Naive thymus-derived CD4-positive, alpha-beta T cell (primary cell): ENCODE results near the gene RNU1-3. TPM values are rescaled to one million over a fixed set of nuclear protein-coding genes. Genes with fewer than 3 reads are reported as not detected.
"Not testable (repeated sequence)": the region's sequence is repeated elsewhere in the genome, so short reads cannot be mapped to it uniquely, and the experiment has no call there.

Experiments
- ATAC-seq: fragments of 150-1000 bp; cut with Tn5 transposase; 2 replicates; pipeline ENCODE4 v1.10.0; 2021; ENCODE audit warnings: mild to moderate bottlenecking, moderate library complexity
- CTCF ChIA-PET: fragments of 350-600 bp; sonication (Branson Sonifier 250); formaldehyde crosslinking; loops from one replicate; lab custom pipeline; 2021; ENCODE audit warnings: antibody characterized with exemption; lab: Charles Lee
- POLR2A ChIA-PET: fragments of 350-600 bp; sonication (Branson Sonifier 250); formaldehyde crosslinking; loops from one replicate; lab custom pipeline; 2021; ENCODE audit warnings: antibody characterized with exemption, inconsistent platforms; lab: Charles Lee
- DNase-seq, 9 donors: peaks; one replicate each; pipeline versions ENCODE4 v3.0.0 to v3.0.0-alpha.2; 2020 to 2022; ENCODE audit warnings: mixed read lengths in 1 of 9
- H3K27ac ChIP-seq: one replicate; pipeline ENCODE4 v1.7.0; 2013; ENCODE audit warnings: mild to moderate bottlenecking, low read depth, low read length, moderate library complexity
- H3K27me3 ChIP-seq, 2 donors: one replicate each; pipeline ENCODE4 v1.7.0; 2013; ENCODE audit warnings: low read length in 2 of 2, mild to moderate bottlenecking in 2 of 2, moderate library complexity in 2 of 2; ENCODE audit not compliant: control insufficient read depth in 2 of 2, insufficient read depth in 2 of 2
- H3K36me3 ChIP-seq, 3 experiments: 1 replicate in 2 of 3; 2 replicates in 1 of 3; pipeline ENCODE4 v1.7.0; 2013; ENCODE audit warnings: low read length in 3 of 3, mild to moderate bottlenecking in 3 of 3, moderate library complexity in 1 of 3; ENCODE audit not compliant: insufficient read depth in 3 of 3, control insufficient read depth in 2 of 3
- H3K4me1 ChIP-seq, 2 donors: one replicate each; pipeline ENCODE4 v1.7.0; 2013; ENCODE audit warnings: low read length in 2 of 2, mild to moderate bottlenecking in 2 of 2, moderate library complexity in 1 of 2; ENCODE audit not compliant: control insufficient read depth in 2 of 2, insufficient read depth in 2 of 2
- H3K4me3 ChIP-seq: 2 replicates; pipeline ENCODE4 v1.7.0; 2013; ENCODE audit warnings: mild to moderate bottlenecking, low read length
- H3K9me3 ChIP-seq, 3 experiments: 1 replicate in 2 of 3; 2 replicates in 1 of 3; pipeline ENCODE4 v1.7.0; 2013; ENCODE audit warnings: low read length in 3 of 3; ENCODE audit not compliant: control insufficient read depth in 2 of 3
- H3K27ac Mint-ChIP-seq, 9 donors: one replicate each; pipeline ENCODE4 v1.8.0; 2020 to 2022; ENCODE audit warnings: mixed read lengths in 9 of 9, mild to moderate bottlenecking in 8 of 9, moderate library complexity in 5 of 9, inconsistent platforms in 2 of 9
- H3K27me3 Mint-ChIP-seq, 5 donors: one replicate each; pipeline ENCODE4 v1.8.0; 2021 to 2022; ENCODE audit warnings: mixed read lengths in 5 of 5, mild to moderate bottlenecking in 1 of 5
- H3K36me3 Mint-ChIP-seq, 5 donors: one replicate each; pipeline ENCODE4 v1.8.0; 2020 to 2022; ENCODE audit warnings: mixed read lengths in 5 of 5, mild to moderate bottlenecking in 3 of 5, inconsistent platforms in 1 of 5
- H3K4me1 Mint-ChIP-seq, 7 donors: one replicate each; pipeline ENCODE4 v1.8.0; 2020 to 2022; ENCODE audit warnings: mixed read lengths in 7 of 7, mild to moderate bottlenecking in 3 of 7, inconsistent platforms in 1 of 7
- H3K4me3 Mint-ChIP-seq, 10 donors: one replicate each; pipeline ENCODE4 v1.8.0; 2020 to 2022; ENCODE audit warnings: mild to moderate bottlenecking in 10 of 10, mixed read lengths in 10 of 10, moderate library complexity in 6 of 10, inconsistent platforms in 2 of 10
- H3K9me3 Mint-ChIP-seq, 11 donors: one replicate each; pipeline ENCODE4 v1.8.0; 2020 to 2022; ENCODE audit warnings: mixed read lengths in 11 of 11, mild to moderate bottlenecking in 4 of 11, inconsistent platforms in 1 of 11, moderate library complexity in 1 of 11
- intact Hi-C, 2 donors: fragments of 100-400 bp; cut with micrococcal nuclease; formaldehyde crosslinking; loops; one replicate each; pipeline ENCODE4 v1.15.1; 2023
- polyA plus RNA-seq, 2 donors: library from polyadenylated mRNA; unstranded; fragments of 300-500 nt; fragmentation: Illumina TruSeq; gene quantifications; one replicate each; pipeline ENCODE4 v1.2.3, GENCODE V29; 2021
- total RNA-seq, 6 experiments: library from RNA in 5 of 6; stranded (reverse) in 5 of 6; gene quantifications; 1 replicate in 5 of 6; 2 replicates in 1 of 6; pipeline ENCODE4 v1.2.3 and lab custom pipeline; 2021 to 2026

RNU1-3 gene
- total and polyA plus RNA-seq, 7 experiments from 2014 or later, result 2,341 to 4,458 (median 3,337) TPM; not detected in 2

DNA sequence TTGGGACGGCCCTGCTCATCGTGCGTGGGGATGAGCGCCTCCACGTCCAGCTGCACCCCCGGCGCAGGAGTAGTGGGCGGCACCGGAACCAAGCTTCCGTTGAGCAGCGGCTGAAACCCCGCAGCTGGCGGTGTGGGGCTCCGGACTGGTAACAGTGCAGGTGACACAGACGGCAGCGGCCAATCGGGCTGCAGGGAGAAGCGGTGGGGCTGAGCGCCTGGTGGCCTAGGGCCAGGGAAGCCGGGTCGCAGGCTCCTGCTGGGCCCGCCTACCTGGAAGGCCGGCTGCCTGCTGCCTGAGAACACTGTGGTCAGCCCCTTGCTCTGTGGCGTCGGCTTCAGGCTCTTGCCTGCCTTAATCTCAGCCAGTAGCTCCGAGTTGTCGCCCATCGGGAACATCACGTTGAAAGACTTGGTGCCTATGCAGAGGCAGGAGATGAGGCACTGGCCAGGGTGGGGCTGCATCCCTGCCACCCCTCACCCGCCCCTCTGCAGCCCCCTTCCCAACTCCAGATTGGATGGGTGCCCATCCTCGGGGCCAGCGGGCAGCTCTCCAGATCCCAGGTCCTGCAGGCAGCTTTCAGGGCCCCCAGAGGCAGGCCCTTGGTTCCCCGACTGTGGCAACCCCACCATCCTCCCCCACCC is 29.9 kb upstream of the RNU1-3 start:
- DNase-seq, H3K27me3 ChIP-seq, H3K4me1 ChIP-seq, H3K4me3 Mint-ChIP-seq, H3K27ac ChIP-seq, H3K36me3 ChIP-seq, H3K9me3 Mint-ChIP-seq, H3K27me3 Mint-ChIP-seq, ATAC-seq, H3K4me3 ChIP-seq, CTCF ChIA-PET, H3K27ac Mint-ChIP-seq, H3K36me3 Mint-ChIP-seq, H3K4me1 Mint-ChIP-seq, H3K9me3 ChIP-seq, intact Hi-C loops: not testable (repeated sequence)
- POLR2A ChIA-PET, result interaction anchor here (0.6 kb wide), 1 partner anchor 184 kb away, joined by 3 read pairs; no protein-coding TSS in a partner anchor

DNA sequence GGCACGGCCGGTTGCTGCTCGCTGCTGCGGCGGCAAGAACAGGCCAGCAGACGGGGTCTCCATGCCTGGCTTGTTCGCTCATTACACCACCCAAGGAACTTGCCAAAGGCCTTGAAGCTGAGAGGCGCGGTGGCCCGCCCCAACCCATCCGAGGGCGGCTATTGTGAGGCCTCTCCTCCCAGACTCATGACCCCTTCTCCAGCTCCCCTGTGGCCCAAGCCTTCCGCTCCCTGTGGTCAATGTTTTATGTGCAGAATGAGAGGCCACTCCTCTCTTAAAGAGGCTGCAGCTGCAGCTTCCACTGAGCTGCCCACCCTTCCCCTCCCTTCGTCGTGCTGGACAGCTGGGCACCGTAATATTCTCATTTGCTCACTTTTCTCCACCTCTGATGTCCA is 27.6 kb upstream of the RNU1-3 start:
- H3K4me3 Mint-ChIP-seq, result peak overlapping the region in 2 of 10 donors; percentile 21 to 37
- H3K4me1 Mint-ChIP-seq, H3K9me3 Mint-ChIP-seq, H3K36me3 ChIP-seq, H3K27ac ChIP-seq, H3K27ac Mint-ChIP-seq, H3K27me3 Mint-ChIP-seq, H3K4me3 ChIP-seq, ATAC-seq, H3K27me3 ChIP-seq, DNase-seq, POLR2A ChIA-PET, H3K4me1 ChIP-seq, intact Hi-C loops, H3K36me3 Mint-ChIP-seq, H3K9me3 ChIP-seq: not testable (repeated sequence)
- CTCF ChIA-PET, result interaction anchor here (0.6 kb wide), 1 partner anchor 180 kb away, joined by 3 read pairs; no protein-coding TSS in a partner anchor

DNA sequence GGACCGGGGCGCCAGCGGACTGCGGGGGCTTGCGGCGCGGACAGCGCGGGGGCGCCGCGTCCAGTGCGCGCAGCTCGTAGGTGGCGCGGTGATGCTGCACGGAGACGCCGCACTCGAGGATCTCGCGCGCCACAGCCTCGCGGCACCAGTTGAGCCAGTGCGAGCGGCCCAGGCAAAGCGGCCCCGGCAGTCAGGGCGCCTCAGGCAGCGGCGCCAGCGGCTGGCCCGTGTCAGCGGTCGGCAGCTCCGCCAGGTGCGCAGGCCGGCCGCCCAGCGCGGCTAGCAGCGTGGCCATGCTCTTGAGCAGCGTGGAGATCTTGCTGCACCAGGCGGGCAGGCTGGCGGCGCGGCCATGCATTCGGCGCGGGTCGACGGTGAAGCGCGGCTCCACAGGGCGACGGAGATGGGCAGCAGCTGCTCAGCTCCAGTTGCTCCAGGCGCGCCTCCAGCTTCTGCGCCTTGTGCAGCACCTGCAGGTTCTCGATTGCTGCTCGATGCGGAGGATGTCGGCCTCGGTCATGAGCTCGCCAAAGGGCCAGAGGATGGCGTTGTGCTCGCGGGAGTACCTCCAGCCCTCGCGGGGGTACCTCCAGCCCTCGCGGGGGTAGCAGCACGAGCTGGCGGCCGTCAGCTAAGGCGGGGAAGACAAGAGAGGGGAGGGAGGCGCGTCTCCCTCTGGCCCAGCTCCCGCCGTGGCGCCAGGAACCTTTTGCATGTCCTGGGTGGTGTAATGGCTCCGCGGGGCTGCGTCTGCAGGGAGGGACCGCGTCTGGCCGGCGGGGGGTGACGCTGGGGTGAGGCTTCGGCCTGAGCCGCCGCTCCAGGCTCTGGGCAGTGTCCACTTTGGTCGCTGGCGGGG is 26.9 kb upstream of the RNU1-3 start:
- H3K27me3 Mint-ChIP-seq, H3K4me3 Mint-ChIP-seq, H3K4me3 ChIP-seq, DNase-seq, H3K36me3 ChIP-seq, intact Hi-C loops, H3K9me3 ChIP-seq, H3K9me3 Mint-ChIP-seq, H3K27me3 ChIP-seq, POLR2A ChIA-PET, H3K4me1 Mint-ChIP-seq, H3K27ac Mint-ChIP-seq, H3K4me1 ChIP-seq, ATAC-seq, H3K27ac ChIP-seq, H3K36me3 Mint-ChIP-seq, CTCF ChIA-PET: not testable (repeated sequence)

DNA sequence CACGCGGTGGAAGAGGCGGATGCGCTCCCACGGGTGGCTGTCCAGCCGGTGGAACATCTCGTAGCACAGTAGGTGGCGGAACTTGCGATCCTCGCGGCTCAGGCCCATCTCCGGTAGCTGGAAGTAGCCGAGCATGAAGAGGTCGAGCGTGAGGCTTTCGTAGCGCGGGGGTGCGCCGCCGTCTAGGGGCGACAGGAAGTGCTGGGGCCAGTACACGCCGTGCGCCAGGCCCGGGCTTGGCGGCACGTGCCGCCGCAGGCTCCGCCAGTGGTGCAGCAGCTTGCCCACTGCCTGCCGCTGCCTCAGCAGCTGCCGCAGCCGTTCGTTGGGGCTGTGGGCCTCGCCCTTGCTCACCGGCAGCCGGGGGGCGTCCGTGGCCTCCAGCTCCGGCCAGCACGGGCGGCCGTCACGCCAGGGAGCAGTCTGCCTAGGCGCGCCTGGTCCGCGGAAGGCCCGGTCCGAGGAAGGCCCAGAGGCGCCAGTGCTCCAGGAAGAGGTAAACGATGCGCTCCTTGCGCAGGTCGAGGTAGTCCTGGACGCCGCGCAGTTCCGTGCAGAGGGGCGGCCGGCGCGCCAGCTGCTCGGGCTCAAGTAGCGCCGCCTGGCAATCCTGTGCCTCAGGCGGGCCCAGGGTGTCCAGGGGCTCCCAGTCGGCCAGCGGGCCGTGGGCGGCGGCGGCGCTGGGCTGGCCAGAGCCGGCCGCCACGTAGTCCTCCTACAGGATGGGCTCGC is 26.1 kb upstream of the RNU1-3 start:
- H3K36me3 Mint-ChIP-seq, H3K27me3 Mint-ChIP-seq, ATAC-seq, H3K27ac Mint-ChIP-seq, H3K27ac ChIP-seq, H3K36me3 ChIP-seq, H3K4me1 Mint-ChIP-seq, H3K4me3 Mint-ChIP-seq, H3K9me3 ChIP-seq, intact Hi-C loops, H3K9me3 Mint-ChIP-seq, DNase-seq, H3K27me3 ChIP-seq, H3K4me3 ChIP-seq, CTCF ChIA-PET, POLR2A ChIA-PET, H3K4me1 ChIP-seq: not testable (repeated sequence)

DNA sequence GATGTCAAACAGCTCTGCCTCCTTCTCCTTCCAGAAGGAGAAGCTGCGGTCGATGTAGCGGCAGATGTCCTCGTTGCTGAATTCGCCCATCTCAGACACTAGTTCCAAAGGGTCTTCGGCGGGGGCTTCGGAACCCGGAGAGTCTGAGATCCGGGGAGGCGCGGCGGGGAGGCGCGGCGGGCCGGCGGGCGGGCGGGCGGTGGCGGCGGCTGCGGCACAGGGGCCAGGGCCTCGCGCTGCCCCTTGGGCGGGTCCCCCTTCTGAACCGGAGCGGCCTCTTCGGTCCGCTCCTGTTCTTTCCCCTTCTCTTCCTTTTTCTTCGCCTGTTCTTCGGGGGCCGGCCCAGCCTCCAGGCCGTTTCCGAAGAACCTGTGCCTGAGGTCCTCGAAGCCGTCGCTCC is 25.5 kb upstream of the RNU1-3 start:
- H3K4me1 Mint-ChIP-seq, H3K27ac Mint-ChIP-seq, H3K27me3 Mint-ChIP-seq, H3K27me3 ChIP-seq, H3K36me3 ChIP-seq, H3K9me3 ChIP-seq, H3K9me3 Mint-ChIP-seq, POLR2A ChIA-PET, H3K4me1 ChIP-seq, DNase-seq, intact Hi-C loops, ATAC-seq, H3K36me3 Mint-ChIP-seq, H3K27ac ChIP-seq, H3K4me3 Mint-ChIP-seq, H3K4me3 ChIP-seq, CTCF ChIA-PET: not testable (repeated sequence)

DNA sequence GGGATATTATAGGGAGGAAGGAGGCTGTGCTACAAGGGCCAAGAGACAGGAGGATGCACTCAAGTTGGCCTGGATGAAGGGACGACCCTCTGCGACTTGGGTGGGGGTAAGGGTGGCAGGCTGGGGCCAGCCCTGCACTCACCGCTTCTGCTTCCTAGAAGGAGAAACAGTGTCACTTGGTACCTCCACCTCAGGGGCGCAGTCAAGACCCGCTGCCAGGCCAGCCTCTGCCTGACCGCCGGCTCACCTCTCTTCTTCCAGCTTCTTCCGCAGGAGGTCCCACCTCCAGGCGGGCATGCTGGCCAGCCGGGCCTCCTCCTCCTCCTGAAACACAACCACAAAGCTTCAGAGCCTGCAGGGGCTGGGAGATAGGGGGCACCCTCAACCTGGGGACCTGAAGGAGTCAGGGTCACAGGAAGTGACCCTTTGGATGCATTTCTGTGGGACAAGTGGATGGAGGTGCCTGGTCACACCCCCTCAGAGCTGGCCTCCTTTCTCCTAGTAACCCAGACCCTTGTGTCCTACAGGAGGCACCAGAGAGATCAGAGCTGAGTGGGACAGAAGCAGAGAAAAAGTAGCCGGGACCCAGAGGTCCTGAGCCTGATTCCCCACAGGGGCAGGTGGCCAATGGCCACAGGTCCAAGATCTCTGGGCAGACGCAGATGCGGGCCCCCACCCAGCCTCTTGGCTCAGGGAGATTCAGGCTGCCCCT is 24.4 kb upstream of the RNU1-3 start:
- H3K36me3 ChIP-seq, H3K9me3 Mint-ChIP-seq, H3K4me3 Mint-ChIP-seq, ATAC-seq, H3K27ac Mint-ChIP-seq, DNase-seq, H3K4me1 ChIP-seq, H3K27me3 Mint-ChIP-seq, H3K4me1 Mint-ChIP-seq, H3K4me3 ChIP-seq, intact Hi-C loops, H3K27me3 ChIP-seq, POLR2A ChIA-PET, H3K9me3 ChIP-seq, CTCF ChIA-PET, H3K27ac ChIP-seq, H3K36me3 Mint-ChIP-seq: not testable (repeated sequence)
